Hepatocyte (in vitro differentiated cells): ENCODE measurements around the gene CDC42EP2. TPM values are rescaled to one million over a fixed set of nuclear protein-coding genes. Genes with fewer than 3 reads are reported as not detected.

ENCODE experiments used
- DNase-seq: peaks from one replicate; pipeline ENCODE4 v3.0.0-alpha.2; 2016; ENCODE audit warnings: low spot score
- H2AFZ ChIP-seq: fragments of 200-600 bp; sonication (generic); 2 replicates; pipeline ENCODE4 v1.6.0; 2016; ENCODE audit warnings: antibody characterized with exemption, mild to moderate bottlenecking
- H3K27ac ChIP-seq: fragments of 200-600 bp; sonication (generic); 2 replicates; pipeline ENCODE4 v1.5.1; 2016; ENCODE audit warnings: mild to moderate bottlenecking
- H3K27me3 ChIP-seq: fragments of 200-600 bp; sonication (generic); 2 replicates; pipeline ENCODE4 v1.6.1; 2016
- H3K36me3 ChIP-seq: fragments of 200-600 bp; sonication (generic); replicated peaks from 2 replicates; pipeline ENCODE4 v1.5.1; 2016; ENCODE audit warnings: low read depth; ENCODE audit not compliant: insufficient read depth
- H3K4me1 ChIP-seq: fragments of 200-600 bp; sonication (generic); 2 replicates; pipeline ENCODE4 v1.5.1; 2016; ENCODE audit warnings: mild to moderate bottlenecking, moderate library complexity; ENCODE audit not compliant: insufficient read depth
- H3K4me2 ChIP-seq: fragments of 200-600 bp; sonication (generic); 2 replicates; pipeline ENCODE4 v1.6.0; 2016
- H3K4me3 ChIP-seq: fragments of 200-600 bp; sonication (generic); 2 replicates; pipeline ENCODE4 v1.5.1; 2016; ENCODE audit warnings: mild to moderate bottlenecking
- H3K79me2 ChIP-seq: fragments of 200-600 bp; sonication (generic); 2 replicates; pipeline ENCODE4 v1.6.0; 2017; ENCODE audit warnings: mild to moderate bottlenecking
- H3K9me2 ChIP-seq: fragments of 200-600 bp; sonication (generic); replicated peaks from 2 replicates; pipeline ENCODE4 v1.6.0; 2017; ENCODE audit warnings: mild to moderate bottlenecking; ENCODE audit not compliant: insufficient read depth
- H3K9me3 ChIP-seq: fragments of 200-600 bp; sonication (generic); 2 replicates; pipeline ENCODE4 v1.5.1; 2016; ENCODE audit warnings: low read depth, mild to moderate bottlenecking
- H4K20me1 ChIP-seq: fragments of 200-600 bp; sonication (generic); 2 replicates; pipeline ENCODE4 v1.6.0; 2016; ENCODE audit warnings: mild to moderate bottlenecking; ENCODE audit not compliant: insufficient read depth, poor library complexity, severe bottlenecking
- CTCF ChIP-seq: fragments of 200-600 bp; sonication (generic); IDR thresholded peaks from 2 replicates; pipeline ENCODE4 v1.5.1; 2016; ENCODE audit warnings: antibody characterized with exemption, mild to moderate bottlenecking; ENCODE audit not compliant: poor library complexity
- EZH2 ChIP-seq: fragments of 200-600 bp; sonication (generic); IDR thresholded peaks from 2 replicates; pipeline ENCODE4 v1.6.1; 2016; ENCODE audit warnings: antibody characterized with exemption, mild to moderate bottlenecking, borderline replicate concordance
- EZH2phosphoT487 ChIP-seq: fragments of 200-600 bp; sonication (generic); IDR thresholded peaks from one replicate; pipeline ENCODE4 v1.6.1; 2018; ENCODE audit warnings: antibody characterized with exemption, mild to moderate bottlenecking, low read depth, moderate library complexity; ENCODE audit not compliant: unreplicated experiment, severe bottlenecking
- WGBS: methylation state at CpG from one replicate; pipeline ENCODE4 v1.1.6; 2016; ENCODE audit warnings: low lambda C conversion rate; ENCODE audit errors: missing lambda C conversion rate; 5-methylcytosine and 5-hydroxymethylcytosine counted together
- polyA plus RNA-seq: library from polyadenylated mRNA; unstranded; fragments of >200 nt; fragmentation: Nextera tagmentation; extraction: Ambion mirVana; gene quantifications from 2 replicates; pipeline ENCODE4 v1.2.1, GENCODE V29; 2016
- total RNA-seq: library from RNA; depleted of rRNA; stranded (reverse); fragments of >200 nt; gene quantifications from 2 replicates; pipeline ENCODE4 v1.2.3, GENCODE V29; 2014

The CDC42EP2 gene
- total and polyA plus RNA-seq, 2 experiments from 2014 or later, result 21.7 to 35.0 TPM

GRCh38 chr11:65317025-65317786, 2.5 kb downstream of the CDC42EP2 start:
- Histone ChIP-seq H3K9me2 (no peaks in the 10 kb centered on the region), H3K36me3 (no peaks in the 10 kb centered on the region), H3K4me2 (peak overlapping the region; percentile 85), H3K79me2 (peaks cover 90% of the 10 kb centered on the region), H3K9me3 (no peaks in the 10 kb centered on the region), H2AFZ (no peak overlapping the region), H4K20me1 (peaks cover 53% of the 10 kb centered on the region), H3K4me3 (peak overlapping the region; percentile 15), H3K27me3 (no peaks in the 10 kb centered on the region), H3K4me1 (peaks cover 23% of the 10 kb centered on the region), H3K27ac (peak overlapping the region; percentile 98)
- WGBS, result 37% methylated on average over 9 of the region's 13 CpGs
- peak; percentile 71 for DNase-seq
- no peak for TF ChIP-seq EZH2phosphoT487
- no peak for TF ChIP-seq CTCF
- TF ChIP-seq EZH2, result no peak

- Histone ChIP-seq H3K36me3 (no peaks in the 10 kb centered on the region), H3K27me3 (no peaks in the 10 kb centered on the region), H3K4me2 (no peak overlapping the region), H3K4me3 (no peak overlapping the region), H3K4me1 (peaks cover 11% of the 10 kb centered on the region), H3K9me3 (no peaks in the 10 kb centered on the region), H4K20me1 (peaks cover 59% of the 10 kb centered on the region), H3K27ac (no peak overlapping the region), H2AFZ (no peak overlapping the region), H3K9me2 (no peaks in the 10 kb centered on the region), H3K79me2 (peaks cover 68% of the 10 kb centered on the region)
- DNase-seq, result no peak
- WGBS, result 92% methylated on average over 22 of the region's 22 CpGs
- no peak for TF ChIP-seq CTCF
- no peak for TF ChIP-seq EZH2phosphoT487
- TF ChIP-seq EZH2, result no peak
Observed at GRCh38 chr11:65320386-65321075, 5.9 kb downstream of the CDC42EP2 start.

GRCh38 chr11:65321076-65321475, 6.4 kb downstream of the CDC42EP2 start:
- DNase-seq, result no peak
- H3K4me3 ChIP-seq, result no peak overlapping the region
- TF ChIP-seq EZH2phosphoT487 (no peak), EZH2 (no peak), CTCF (no peak)
- peaks cover 11% of the 10 kb centered on the region for H3K4me1 ChIP-seq
- H2AFZ ChIP-seq, result no peak overlapping the region
- no peaks in the 10 kb centered on the region for H3K9me2 ChIP-seq
- 98% methylated on average over 14 of the region's 15 CpGs for WGBS
- H3K9me3 ChIP-seq, result no peaks in the 10 kb centered on the region
- peaks cover 55% of the 10 kb centered on the region for H4K20me1 ChIP-seq
- H3K79me2 ChIP-seq, result peaks cover 63% of the 10 kb centered on the region
- H3K27me3 ChIP-seq, result no peaks in the 10 kb centered on the region
- H3K27ac ChIP-seq, result no peak overlapping the region
- H3K36me3 ChIP-seq, result no peaks in the 10 kb centered on the region
- H3K4me2 ChIP-seq, result no peak overlapping the region
